HEK293T (cell line): Measurements from ENCODE around the gene TMCO6.
"Not testable (repeated sequence)": the region's sequence is repeated elsewhere in the genome, so short reads cannot be mapped to it uniquely, and the experiment has no call there.

Experiments used
- CTCF ChIA-PET: fragments of 350-600 bp; formaldehyde crosslinking; extraction: SDS; loops from one replicate; lab custom pipeline; 2021; ENCODE audit warnings: antibody characterized with exemption, inconsistent platforms; lab: Yijun Ruan, JAX
- POLR2A ChIA-PET: fragments of 350-600 bp; formaldehyde crosslinking; extraction: SDS; loops from one replicate; lab custom pipeline; 2020; ENCODE audit warnings: antibody characterized with exemption, inconsistent platforms; lab: Yijun Ruan, JAX
- DNase-seq: peaks from one replicate; pipeline ENCODE4 v3.0.0; 2012; ENCODE audit warnings: mixed read lengths; ENCODE audit errors: extremely low spot score
- ARNT ChIP-seq: fragments of 450-650 bp; IDR thresholded peaks from 2 replicates; pipeline ENCODE4 v1.6.1; 2017; ENCODE audit warnings: mild to moderate bottlenecking
- BHLHE40 ChIP-seq: fragments of 450-650 bp; IDR thresholded peaks from 2 replicates; pipeline ENCODE4 v1.6.1; 2016; ENCODE audit warnings: mild to moderate bottlenecking, moderate library complexity, borderline replicate concordance
- CTBP1 ChIP-seq: fragments of 450-650 bp; IDR thresholded peaks from 2 replicates; pipeline ENCODE4 v1.6.1; 2016; ENCODE audit warnings: borderline replicate concordance
- ELF4 ChIP-seq: fragments of 450-650 bp; IDR thresholded peaks from 2 replicates; pipeline ENCODE4 v1.6.1; 2017; ENCODE audit warnings: antibody characterized with exemption
- FOXA1 ChIP-seq: fragments of 450-650 bp; IDR thresholded peaks from 2 replicates; pipeline ENCODE4 v1.6.1; 2016; ENCODE audit warnings: mild to moderate bottlenecking
- FOXK2 ChIP-seq: fragments of 450-650 bp; IDR thresholded peaks from 2 replicates; pipeline ENCODE4 v1.6.1; 2016; ENCODE audit warnings: mild to moderate bottlenecking
- FOXM1 ChIP-seq: fragments of 450-650 bp; IDR thresholded peaks from 2 replicates; pipeline ENCODE4 v1.6.1; 2017; ENCODE audit warnings: mild to moderate bottlenecking, borderline replicate concordance
- HDGF ChIP-seq: fragments of 450-650 bp; IDR thresholded peaks from 2 replicates; pipeline ENCODE4 v1.6.1; 2017; ENCODE audit warnings: antibody characterized with exemption, borderline replicate concordance
- L3MBTL2 ChIP-seq: fragments of 450-650 bp; conservative IDR thresholded peaks from 2 replicates; pipeline ENCODE4 v1.6.1; 2016; ENCODE audit warnings: mild to moderate bottlenecking
- LEF1 ChIP-seq: fragments of 450-650 bp; IDR thresholded peaks from 2 replicates; pipeline ENCODE4 v1.6.1; 2017; ENCODE audit warnings: mild to moderate bottlenecking, borderline replicate concordance
- NFRKB ChIP-seq: fragments of 450-650 bp; IDR thresholded peaks from 2 replicates; pipeline ENCODE4 v1.6.1; 2016; ENCODE audit warnings: mild to moderate bottlenecking, moderate library complexity
- PKNOX1 ChIP-seq: fragments of 450-650 bp; IDR thresholded peaks from 2 replicates; pipeline ENCODE4 v1.6.1; 2016
- SP1 ChIP-seq: fragments of 450-650 bp; IDR thresholded peaks from 2 replicates; pipeline ENCODE4 v1.6.1; 2017
- SUZ12 ChIP-seq: fragments of 450-650 bp; IDR thresholded peaks from 2 replicates; pipeline ENCODE4 v1.6.1; 2016; ENCODE audit warnings: mild to moderate bottlenecking
- TARDBP ChIP-seq: fragments of 450-650 bp; IDR thresholded peaks from 2 replicates; pipeline ENCODE4 v1.6.1; 2016
- ZNF384 ChIP-seq: fragments of 450-650 bp; IDR thresholded peaks from 2 replicates; pipeline ENCODE4 v1.6.1; 2016

TMCO6 gene

GRCh38 chr5:140635291-140636257 lies 3.7 kb upstream of the TMCO6 start:
- TF ChIP-seq BHLHE40 (no peak), TARDBP (no peak), HDGF (no peak), FOXK2 (no peak), SUZ12 (no peak), LEF1 (no peak), ZNF384 (no peak), NFRKB (no peak), L3MBTL2 (no peak), FOXA1 (no peak)
- CTCF ChIA-PET = interaction anchor here (0.9 to 1.5 kb wide), 3 partner anchors 11 to 277 kb away, joined by 3 read pairs; no protein-coding TSS in a partner anchor
- POLR2A ChIA-PET = interaction anchor here (1.2 kb wide), 1 partner anchor 78 kb away, joined by 7 read pairs; the partner anchor contains the start of gene SRA1
- no peak for DNase-seq

GRCh38 chr5:140637371-140638100 lies 1.7 kb upstream of the TMCO6 start:
- DNase-seq = no peak
- CTCF ChIA-PET = interaction anchor here (0.8 kb wide), 1 partner anchor 291 kb away, joined by 3 read pairs; the partner anchor contains the start of gene HBEGF
- POLR2A ChIA-PET = interaction anchor here (0.7 to 2.0 kb wide), 2 partner anchors 10 kb away, joined by 4 to 14 read pairs; partner anchors contain the start of genes IK and NDUFA2
- TF ChIP-seq NFRKB (no peak), CTBP1 (no peak), FOXK2 (no peak), ZNF384 (no peak), HDGF (no peak), BHLHE40 (no peak), FOXM1 (no peak)

- POLR2A ChIA-PET = interaction anchor here (0.7 to 2.0 kb wide), 3 partner anchors 9 to 81 kb away, joined by 3 to 14 read pairs (median 8); partner anchors contain the start of genes IK, NDUFA2 and SRA1
- CTCF ChIA-PET, DNase-seq: not testable (repeated sequence)
Measured at GRCh38 chr5:140638898-140639147, 428 bp upstream of the TMCO6 start.

- TF ChIP-seq TARDBP = no peak
- TF ChIP-seq PKNOX1 = no peak
- TF ChIP-seq FOXK2 = no peak
- TF ChIP-seq SP1 = no peak
- TF ChIP-seq NFRKB = no peak
- TF ChIP-seq SUZ12 = no peak
- no peak for TF ChIP-seq ZNF384
- no peak for TF ChIP-seq ARNT
- no peak for TF ChIP-seq CTBP1
- no peak for TF ChIP-seq BHLHE40
- no peak for TF ChIP-seq FOXM1
- DNase-seq = no peak
- POLR2A ChIA-PET = interaction anchor here (0.9 to 2.4 kb wide), 6 partner anchors 17 to 240 kb away, joined by 3 to 11 read pairs (median 4); partner anchors contain the start of genes ANKHD1, HARS1, HARS2 and SRA1
- CTCF ChIA-PET = no interaction called here
Measured at GRCh38 chr5:140641716-140642115, 2.5 kb downstream of the TMCO6 start.

- CTCF ChIA-PET = interaction anchor here (0.6 kb wide), 1 partner anchor 75 kb away, joined by 4 read pairs; no protein-coding TSS in a partner anchor
- no peak for DNase-seq
- TF ChIP-seq FOXM1 (no peak), SP1 (no peak), PKNOX1 (no peak), ELF4 (no peak), FOXA1 (no peak), ZNF384 (no peak), SUZ12 (no peak), TARDBP (no peak), L3MBTL2 (no peak)
- POLR2A ChIA-PET = interaction anchor here (0.8 to 2.4 kb wide), 7 partner anchors 12 to 241 kb away, joined by 3 to 11 read pairs (median 4); partner anchors contain the start of genes ANKHD1, HARS1, HARS2 and SRA1
Measured at GRCh38 chr5:140642718-140643117, 3.5 kb downstream of the TMCO6 start.

- CTCF ChIA-PET = interaction anchor here (0.7 to 1.3 kb wide), 2 partner anchors 11 to 73 kb away, joined by 3 to 5 read pairs; no protein-coding TSS in a partner anchor
- DNase-seq = peak; percentile 22
- TF ChIP-seq TARDBP (no peak), L3MBTL2 (no peak), NFRKB (no peak), HDGF (no peak), SP1 (no peak), FOXA1 (no peak), BHLHE40 (no peak), LEF1 (no peak), SUZ12 (no peak), ZNF384 (no peak)
- POLR2A ChIA-PET = interaction anchor here (0.6 to 2.8 kb wide), 39 partner anchors 7 to 287 kb away, joined by 3 to 46 read pairs (median 4); partner anchors contain the start of genes ANKHD1, APBB3, HARS1 and HARS2
Measured at GRCh38 chr5:140647042-140647419, 7.8 kb downstream of the TMCO6 start.
